GM23248 (cell line): Measurements from ENCODE around the gene ADARB1. TPM values are rescaled to one million over a fixed set of nuclear protein-coding genes. Genes with fewer than 3 reads are reported as not detected.

Source experiments
- DNase-seq: peaks from one replicate; pipeline ENCODE4 v3.0.0-alpha.2; 2015
- H2AFZ ChIP-seq: fragments of 200-600 bp; sonication (generic); 2 replicates; pipeline ENCODE4 v1.6.1; 2016; ENCODE audit warnings: antibody characterized with exemption
- H3F3A ChIP-seq: fragments of 200-600 bp; sonication (generic); 2 replicates; pipeline ENCODE4 v1.6.1; 2016; ENCODE audit warnings: mild to moderate bottlenecking, antibody characterized with exemption, mixed run types; ENCODE audit not compliant: insufficient read depth
- H3K27ac ChIP-seq: fragments of 200-600 bp; sonication (generic); 2 replicates; pipeline ENCODE4 v1.5.1; 2016; ENCODE audit warnings: mild to moderate bottlenecking
- H3K27me3 ChIP-seq: fragments of 200-600 bp; sonication (generic); replicated peaks from 2 replicates; pipeline ENCODE4 v1.6.1; 2016; ENCODE audit warnings: mild to moderate bottlenecking; ENCODE audit not compliant: insufficient read depth
- H3K36me3 ChIP-seq: fragments of 200-600 bp; sonication (generic); 2 replicates; pipeline ENCODE4 v1.6.1; 2016; ENCODE audit warnings: low read depth, mild to moderate bottlenecking
- H3K4me1 ChIP-seq: fragments of 200-600 bp; sonication (generic); 2 replicates; pipeline ENCODE4 v1.6.1; 2016; ENCODE audit warnings: mild to moderate bottlenecking; ENCODE audit not compliant: insufficient read depth
- H3K4me2 ChIP-seq: fragments of 200-600 bp; sonication (generic); one replicate; pipeline ENCODE4 v1.6.1; 2016; ENCODE audit warnings: mild to moderate bottlenecking; ENCODE audit not compliant: unreplicated experiment
- H3K4me3 ChIP-seq: fragments of 200-600 bp; sonication (generic); 2 replicates; pipeline ENCODE4 v1.5.1; 2016; ENCODE audit warnings: mild to moderate bottlenecking
- H3K79me2 ChIP-seq: fragments of 200-600 bp; sonication (generic); 2 replicates; pipeline ENCODE4 v1.6.1; 2016; ENCODE audit warnings: mild to moderate bottlenecking; ENCODE audit not compliant: insufficient read depth
- H3K9ac ChIP-seq: fragments of 200-600 bp; sonication (generic); 2 replicates; pipeline ENCODE4 v1.6.1; 2016; ENCODE audit warnings: mild to moderate bottlenecking
- H3K9me2 ChIP-seq: fragments of 200-600 bp; sonication (generic); 2 replicates; pipeline ENCODE4 v1.6.1; 2016; ENCODE audit warnings: mixed run types, mild to moderate bottlenecking, moderate library complexity; ENCODE audit not compliant: insufficient read depth
- H3K9me3 ChIP-seq: fragments of 200-600 bp; sonication (generic); one replicate; pipeline ENCODE4 v1.6.1; 2017; ENCODE audit warnings: low read depth
- H4K20me1 ChIP-seq: fragments of 200-600 bp; sonication (generic); 2 replicates; pipeline ENCODE4 v1.6.0; 2016; ENCODE audit not compliant: insufficient read depth
- EZH2 ChIP-seq: fragments of 200-600 bp; sonication (generic); IDR thresholded peaks from 2 replicates; pipeline ENCODE4 v1.6.1; 2018; ENCODE audit warnings: antibody characterized with exemption, mild to moderate bottlenecking; ENCODE audit not compliant: insufficient read depth, poor library complexity, severe bottlenecking
- EZH2phosphoT487 ChIP-seq: fragments of 200-600 bp; sonication (generic); IDR thresholded peaks from 2 replicates; pipeline ENCODE4 v1.6.1; 2018; ENCODE audit warnings: antibody characterized with exemption, moderate library complexity, mild to moderate bottlenecking, low read depth; ENCODE audit not compliant: insufficient read depth
- WGBS, 2 experiments: methylation state at CpG; one replicate each; pipeline ENCODE4 v1.1.6; 2015 to 2017; ENCODE audit warnings: low lambda C conversion rate in 2 of 2, low coverage in 1 of 2; ENCODE audit errors: missing lambda C conversion rate in 2 of 2; 5-methylcytosine and 5-hydroxymethylcytosine counted together
- in situ Hi-C: fragments of 300-500 bp; cut with MboI; formaldehyde crosslinking; loops from 2 replicates; pipeline ENCODE4 v1.15.0; 2020
- polyA plus RNA-seq: library from polyadenylated mRNA; unstranded; fragments of >200 nt; fragmentation: Nextera tagmentation; extraction: Ambion mirVana; gene quantifications from 2 replicates; pipeline ENCODE4 v1.2.1, GENCODE V29; 2016
- total RNA-seq: library from RNA; depleted of rRNA; stranded (reverse); fragments of >200 nt; shearing (Covaris generic); gene quantifications from 2 replicates; pipeline ENCODE4 v1.2.3, GENCODE V29; 2014

The ADARB1 gene
- total and polyA plus RNA-seq, 2 experiments from 2014 or later: 16.3 to 17.4 TPM

DNA sequence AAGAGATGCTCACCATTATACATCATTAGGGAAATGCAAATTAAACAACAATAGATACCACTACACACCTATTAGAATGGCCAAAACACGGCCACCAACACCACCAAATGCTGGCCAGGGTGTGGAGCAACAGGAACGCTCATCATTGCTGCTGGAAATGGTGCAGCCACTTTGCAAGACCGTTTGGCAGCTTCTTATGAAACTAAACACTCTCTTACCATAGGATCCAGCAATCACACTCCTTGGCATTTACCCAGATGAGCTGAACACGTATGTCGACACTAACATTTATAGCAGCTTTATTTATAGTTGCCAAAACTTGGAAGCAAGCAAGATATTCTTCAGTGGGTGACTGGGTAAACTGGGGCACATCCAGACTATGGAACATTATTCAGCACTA is 28.9 kb upstream of the ADARB1 start:
- Histone ChIP-seq H3K4me2 (no peak overlapping the region), H3F3A (peaks cover 24% of the 10 kb centered on the region), H3K9me2 (no peaks in the 10 kb centered on the region), H3K4me3 (no peak overlapping the region), H2AFZ (no peak overlapping the region), H3K9ac (no peak overlapping the region), H4K20me1 (no peaks in the 10 kb centered on the region), H3K9me3 (no peaks in the 10 kb centered on the region), H3K4me1 (peaks cover 35% of the 10 kb centered on the region), H3K27me3 (no peaks in the 10 kb centered on the region), H3K27ac (no peak overlapping the region), H3K36me3 (no peaks in the 10 kb centered on the region), H3K79me2 (no peaks in the 10 kb centered on the region)
- DNase-seq: no peak
- 52 to 60% methylated on average over 5 of the region's 5 CpGs for WGBS, 2 experiments
- in situ Hi-C loops: no loop called here
- TF ChIP-seq EZH2 (no peak), EZH2phosphoT487 (no peak)

DNA sequence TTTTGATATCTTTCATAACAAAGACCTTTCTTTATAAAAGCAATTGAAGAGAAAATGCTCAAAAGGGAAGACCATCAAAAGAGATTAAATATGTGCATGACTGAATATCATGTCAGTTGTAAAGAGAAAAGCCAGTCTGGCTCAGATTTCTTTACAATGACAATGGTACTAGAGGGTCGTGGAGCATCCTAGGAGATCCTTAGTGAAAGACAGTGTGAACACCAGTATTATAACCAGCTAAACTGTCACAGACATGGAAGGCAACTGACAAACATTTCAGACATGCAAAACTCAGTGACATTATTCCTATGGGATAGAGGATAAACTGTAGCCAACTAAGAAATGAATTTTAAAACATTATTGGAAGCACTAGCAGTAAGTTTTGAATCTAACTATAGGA is 27.1 kb upstream of the ADARB1 start:
- Histone ChIP-seq H3K27me3 (no peaks in the 10 kb centered on the region), H3K9me2 (no peaks in the 10 kb centered on the region), H3K27ac (no peak overlapping the region), H3K79me2 (no peaks in the 10 kb centered on the region), H2AFZ (no peak overlapping the region), H3K4me2 (no peak overlapping the region), H3K4me3 (no peak overlapping the region), H3F3A (peaks cover 20% of the 10 kb centered on the region), H3K4me1 (peaks cover 28% of the 10 kb centered on the region), H3K36me3 (no peaks in the 10 kb centered on the region), H3K9me3 (no peaks in the 10 kb centered on the region), H4K20me1 (no peaks in the 10 kb centered on the region), H3K9ac (no peak overlapping the region)
- TF ChIP-seq EZH2phosphoT487: no peak
- no peak for TF ChIP-seq EZH2
- WGBS, 2 experiments: 84 to 90% methylated on average over 1 of the region's 1 CpG
- in situ Hi-C loops: no loop called here
- DNase-seq: no peak

- no peak for TF ChIP-seq EZH2phosphoT487
- TF ChIP-seq EZH2: no peak
- in situ Hi-C loops: no loop called here
- Histone ChIP-seq H3K36me3 (no peaks in the 10 kb centered on the region), H3K9me3 (no peaks in the 10 kb centered on the region), H3K9me2 (no peaks in the 10 kb centered on the region), H4K20me1 (no peaks in the 10 kb centered on the region), H3K4me3 (no peak overlapping the region), H3K9ac (no peak overlapping the region), H3K27me3 (no peaks in the 10 kb centered on the region), H3K79me2 (no peaks in the 10 kb centered on the region), H3K4me2 (no peak overlapping the region), H3K4me1 (peaks cover 28% of the 10 kb centered on the region), H3F3A (peaks cover 20% of the 10 kb centered on the region), H2AFZ (0 out of 2 replicates have a peak overlapping the region, but pooled peaks have one; percentile 12), H3K27ac (no peak overlapping the region)
- DNase-seq: no peak
- 39 to 41% methylated on average over 11 of the region's 11 CpGs for WGBS, 2 experiments
Observed at GRCh38 chr21:45048026-45048698, 26.2 kb upstream of the ADARB1 start.

GRCh38 chr21:45048968-45049367 is 25.4 kb upstream of the ADARB1 start:
- no peaks in the 10 kb centered on the region for H3K27me3 ChIP-seq
- no peaks in the 10 kb centered on the region for H3K9me3 ChIP-seq
- H3K9me2 ChIP-seq: no peaks in the 10 kb centered on the region
- H3K79me2 ChIP-seq: no peaks in the 10 kb centered on the region
- H3F3A ChIP-seq: peaks cover 20% of the 10 kb centered on the region
- H3K4me3 ChIP-seq: no peak overlapping the region
- DNase-seq: peak; percentile 31
- H3K9ac ChIP-seq: no peak overlapping the region
- in situ Hi-C loops: no loop called here
- no peak overlapping the region for H3K27ac ChIP-seq
- TF ChIP-seq EZH2: no peak
- no peak for TF ChIP-seq EZH2phosphoT487
- H3K4me1 ChIP-seq: peaks cover 28% of the 10 kb centered on the region
- no peak overlapping the region for H3K4me2 ChIP-seq
- H4K20me1 ChIP-seq: no peaks in the 10 kb centered on the region
- H2AFZ ChIP-seq: no peak overlapping the region
- WGBS, 2 experiments: 38 to 45% methylated on average over 7 of the region's 7 CpGs
- no peaks in the 10 kb centered on the region for H3K36me3 ChIP-seq
